Left lung (tissue), 10 donors: ENCODE measurements around the gene EGR4. TPM values are rescaled to one million over a fixed set of nuclear protein-coding genes. Genes with fewer than 3 reads are reported as not detected.

Source experiments
- ATAC-seq: fragments of 200-7000 bp; cut with Tn5 transposase; one replicate; pipeline ENCODE4 v1.9.1; 2020; ENCODE audit warnings: moderate library complexity
- DNase-seq, 4 donors: peaks; one replicate each; pipeline ENCODE4 v3.0.0-alpha.2; 2013 to 2020
- H3K27ac ChIP-seq, 2 donors: fragments of 200-600 bp; sonication (generic) in 1 of 2; one replicate each; pipeline versions ENCODE4 v1.5.0 to v1.8.0; 2020 to 2021
- H3K27me3 ChIP-seq, 2 donors: fragments of 200-600 bp; sonication (generic) in 1 of 2; one replicate each; pipeline versions ENCODE4 v1.5.0 to v1.8.0; 2020 to 2021
- H3K36me3 ChIP-seq, 2 donors: fragments of 200-600 bp; sonication (generic) in 1 of 2; one replicate each; pipeline versions ENCODE4 v1.5.0 to v1.8.0; 2020 to 2021
- H3K4me1 ChIP-seq, 2 donors: fragments of 200-600 bp; one replicate each; pipeline ENCODE4 v1.8.0; 2021
- H3K4me3 ChIP-seq, 2 donors: fragments of 200-600 bp; sonication (generic) in 1 of 2; one replicate each; pipeline versions ENCODE4 v1.5.0 to v1.8.0; 2020 to 2021; ENCODE audit warnings: mild to moderate bottlenecking in 1 of 2
- H3K9me3 ChIP-seq, 2 donors: fragments of 200-600 bp; sonication (generic) in 1 of 2; one replicate each; pipeline versions ENCODE4 v1.5.0 to v1.8.0; 2020 to 2021
- CTCF ChIP-seq, 2 donors: fragments of 200-600 bp; sonication (generic) in 1 of 2; IDR thresholded peaks; one replicate each; pipeline versions ENCODE4 v1.5.0 to v1.8.0; 2021; ENCODE audit warnings: antibody characterized with exemption in 2 of 2
- intact Hi-C, 2 donors: fragments of 100-400 bp; cut with DNase I; formaldehyde crosslinking; loops; one replicate each; pipeline versions ENCODE4 v1.11.2 to v1.14.2; 2022
- polyA plus RNA-seq, 6 donors: library from polyadenylated mRNA; unstranded; fragments of 120-200 nt; gene quantifications; one replicate each; pipeline ENCODE4 v1.2.1, GENCODE V29; 2013; ENCODE audit not compliant: insufficient read length in 6 of 6
- total RNA-seq, 2 donors: library from RNA; stranded (reverse); fragmentation: NEBNext Ultra II Directional; extraction: Animal tissue kit (Norgen Biotek cat#: 25700); gene quantifications; one replicate each; pipeline ENCODE4 v1.2.1, GENCODE V29; 2021
- donor health status: DM: no; HTN: yes; CAD: no.
- donor health status: DM: no; HTN: no; CAD: no.

Gene EGR4
- total and polyA plus RNA-seq, 8 donors: 0.08 TPM; not detected in 7

DNA sequence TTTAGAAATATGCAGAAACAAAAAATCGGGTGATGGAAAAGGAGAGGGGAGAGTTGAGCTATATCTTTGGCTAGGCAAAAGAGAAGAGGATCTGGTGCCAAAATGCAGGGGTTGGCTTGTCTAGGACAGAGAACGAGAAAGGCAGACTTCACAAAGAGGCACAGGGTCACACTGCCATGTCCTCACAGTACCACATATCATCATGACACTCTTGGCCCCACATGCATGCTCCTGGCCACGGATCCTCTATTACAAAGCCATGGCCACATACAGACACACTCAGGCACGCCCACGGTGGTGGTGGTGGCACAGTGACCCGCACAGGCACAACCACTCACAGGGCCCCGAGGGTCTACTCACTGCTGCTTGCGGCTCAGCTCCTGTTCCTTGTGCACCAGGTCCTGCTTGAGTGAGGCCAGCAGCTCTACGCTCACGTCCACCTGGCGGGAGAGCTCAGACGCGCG, 24.9 kb downstream of the EGR4 start:
- ATAC-seq: no peak
- H3K4me1 ChIP-seq: peaks cover 0 to 5% of the 10 kb centered on the region in 2 donors

GRCh38 chr2:73267008-73267407, 26.3 kb downstream of the EGR4 start:
- no peak for ATAC-seq
- no peaks in the 10 kb centered on the region for H3K9me3 ChIP-seq
- no peak overlapping the region for H3K4me3 ChIP-seq
- peaks cover 20 to 60% of the 10 kb centered on the region in 2 donors for H3K27me3 ChIP-seq
- peaks cover 0 to 5% of the 10 kb centered on the region in 2 donors for H3K4me1 ChIP-seq
- intact Hi-C loops: no loop called here
- no peak overlapping the region for H3K27ac ChIP-seq
- no peak for TF ChIP-seq CTCF (IDR thresholded peaks at IDR 0.05)
- DNase-seq: no peak
- H3K36me3 ChIP-seq: no peaks in the 10 kb centered on the region

More for the DNA sequence above, 24.9 kb downstream of the EGR4 start:
- Histone ChIP-seq H3K4me3 (no peak overlapping the region), H3K9me3 (no peaks in the 10 kb centered on the region), H3K36me3 (no peaks in the 10 kb centered on the region), H3K27ac (no peak overlapping the region), H3K27me3 (peaks cover 20 to 60% of the 10 kb centered on the region in 2 donors)
- intact Hi-C loops: no loop called here
- DNase-seq: peak in 1 of 4 donors; percentile 50
- no peak for TF ChIP-seq CTCF (IDR thresholded peaks at IDR 0.05)

DNA sequence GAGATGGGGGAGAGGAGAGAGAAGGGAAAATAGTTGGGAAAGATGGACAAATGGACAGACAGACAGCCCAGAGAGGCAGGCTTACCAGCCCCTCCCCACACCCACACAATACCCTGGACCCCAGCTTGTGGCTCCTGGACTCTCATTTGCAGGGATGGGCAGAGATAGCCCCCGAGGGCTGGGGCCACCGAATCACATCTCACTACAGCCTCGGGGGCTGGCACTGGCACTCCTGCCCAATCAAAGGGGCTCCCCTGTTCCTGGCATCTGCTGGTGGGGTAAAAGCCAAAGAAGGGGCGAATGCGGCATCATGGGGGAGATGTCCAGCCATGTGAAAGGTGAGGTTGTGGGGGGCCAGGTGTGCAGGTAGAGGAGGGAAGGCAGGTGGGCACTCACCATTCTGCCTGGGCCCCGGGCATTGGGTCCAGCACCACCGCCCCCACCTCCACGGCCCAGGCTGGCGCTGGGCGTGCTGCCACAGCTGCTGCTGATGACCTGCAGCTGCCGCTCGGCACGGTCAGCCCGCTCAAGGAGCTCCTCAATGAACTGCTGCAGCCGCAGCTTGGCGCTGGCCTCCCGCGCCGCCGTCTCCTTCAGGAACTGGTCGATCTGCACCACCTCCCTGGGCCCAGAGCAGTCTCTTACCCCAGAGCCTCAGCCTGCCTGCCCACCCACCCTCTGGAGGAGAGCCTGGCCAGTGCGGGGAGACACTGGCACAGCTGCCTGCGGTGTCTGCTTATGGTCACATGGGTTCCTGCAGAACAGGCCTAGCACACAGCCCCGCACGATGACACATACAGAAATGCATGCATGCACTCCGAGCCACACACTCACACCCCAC, 27.1 kb downstream of the EGR4 start:
- Histone ChIP-seq H3K36me3 (no peaks in the 10 kb centered on the region), H3K27ac (no peak overlapping the region), H3K27me3 (peaks cover 20 to 60% of the 10 kb centered on the region in 2 donors), H3K4me1 (peaks cover 0 to 5% of the 10 kb centered on the region in 2 donors), H3K4me3 (no peak overlapping the region), H3K9me3 (no peaks in the 10 kb centered on the region)
- TF ChIP-seq CTCF (IDR thresholded peaks at IDR 0.05): no peak
- no peak for ATAC-seq
- peak in 1 of 4 donors; percentile 68 for DNase-seq
- intact Hi-C loops: no loop called here

DNA sequence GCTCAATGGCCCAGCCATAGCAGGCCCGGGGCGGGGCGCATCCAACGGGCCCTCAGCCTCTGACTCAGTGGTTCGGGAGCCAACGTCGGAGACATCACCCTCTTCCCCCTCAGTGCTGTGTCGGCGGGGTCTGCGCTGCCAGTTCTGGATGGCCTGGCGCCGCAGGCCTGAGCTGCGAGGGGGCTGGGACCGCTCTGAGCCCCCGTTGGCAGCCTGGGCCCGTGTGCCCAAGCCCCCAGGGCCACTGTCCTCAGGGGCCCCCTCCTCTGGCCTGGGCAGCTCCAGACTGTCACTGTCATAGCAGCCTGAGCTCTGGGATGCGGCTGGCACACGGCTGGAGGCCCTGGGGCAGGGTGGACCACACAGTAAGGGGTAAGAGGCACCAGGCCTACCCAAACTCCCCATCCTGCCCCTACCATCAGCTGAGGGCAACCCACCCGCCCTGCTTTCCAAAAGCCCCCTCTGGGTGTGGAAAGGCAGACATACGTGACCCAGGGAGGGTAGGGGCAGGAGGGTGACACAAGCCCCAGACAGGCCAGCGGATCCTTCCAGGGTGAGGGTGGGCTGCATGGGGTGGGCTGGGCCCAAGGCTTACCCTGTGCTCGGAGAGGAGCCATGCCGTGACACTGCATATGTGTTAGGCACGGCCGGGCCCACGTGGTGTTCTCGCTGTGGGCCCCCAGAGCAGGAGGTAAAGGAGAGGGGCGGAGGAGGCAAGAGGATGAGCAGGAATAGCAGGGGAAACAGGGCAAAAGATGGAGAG, 27.9 kb downstream of the EGR4 start:
- H3K36me3 ChIP-seq: no peaks in the 10 kb centered on the region
- no peaks in the 10 kb centered on the region for H3K9me3 ChIP-seq
- H3K4me1 ChIP-seq: peaks cover 0 to 5% of the 10 kb centered on the region in 2 donors
- DNase-seq: peak in 1 of 4 donors; percentile 71
- no peak for TF ChIP-seq CTCF (IDR thresholded peaks at IDR 0.05)
- intact Hi-C loops: no loop called here
- no peak overlapping the region for H3K4me3 ChIP-seq
- peaks cover 20 to 52% of the 10 kb centered on the region in 2 donors for H3K27me3 ChIP-seq
- no peak overlapping the region for H3K27ac ChIP-seq
- no peak for ATAC-seq

DNA sequence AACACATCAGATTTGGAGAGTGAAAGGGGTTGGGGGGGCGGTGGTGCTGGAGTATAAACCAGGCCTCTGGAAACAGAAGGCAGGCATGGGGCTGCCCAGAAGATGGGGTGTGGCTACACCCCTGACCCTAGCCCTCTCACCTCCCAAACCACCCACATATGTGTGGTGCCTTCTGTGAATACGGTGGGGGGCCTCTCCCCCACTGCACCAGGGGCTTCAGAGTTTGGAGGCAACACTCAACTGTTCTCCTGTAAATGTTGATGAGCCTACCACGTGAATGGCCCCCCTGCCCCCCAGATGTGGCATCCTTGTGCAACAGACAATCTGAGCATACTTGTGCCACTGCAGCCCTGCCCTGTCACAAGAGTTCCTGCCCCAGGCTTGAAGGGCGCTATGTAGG, 28.6 kb downstream of the EGR4 start:
- H3K27me3 ChIP-seq: peaks cover 13 to 45% of the 10 kb centered on the region in 2 donors
- no peak overlapping the region for H3K4me3 ChIP-seq
- no peak for DNase-seq
- H3K4me1 ChIP-seq: peaks cover 0 to 5% of the 10 kb centered on the region in 2 donors
- no peaks in the 10 kb centered on the region for H3K9me3 ChIP-seq
- intact Hi-C loops: no loop called here
- H3K36me3 ChIP-seq: no peaks in the 10 kb centered on the region
- H3K27ac ChIP-seq: no peak overlapping the region
- no peak for TF ChIP-seq CTCF (IDR thresholded peaks at IDR 0.05)
- ATAC-seq: no peak
